CD4-positive, CD25-positive, alpha-beta regulatory T cell (primary cell): ENCODE results near the gene HSPA12B. TPM values are rescaled to one million over a fixed set of nuclear protein-coding genes. Genes with fewer than 3 reads are reported as not detected.

Source experiments
- ATAC-seq, 2 donors: fragments of 150-1000 bp; cut with Tn5 transposase; one replicate each; pipeline ENCODE4 v1.10.0; 2021; ENCODE audit warnings: low read depth in 2 of 2, moderate number of reproducible peaks in 2 of 2, moderate library complexity in 1 of 2
- DNase-seq, 3 donors: peaks; one replicate each; pipeline versions ENCODE4 v3.0.0 to v3.0.0-alpha.2; 2012 to 2022; ENCODE audit warnings: mixed read lengths in 1 of 3
- H3K27ac ChIP-seq: one replicate; pipeline ENCODE4 v1.7.0; 2013; ENCODE audit warnings: mild to moderate bottlenecking, low read length; ENCODE audit not compliant: insufficient read depth, poor library complexity, severe bottlenecking
- H3K27me3 ChIP-seq: one replicate; pipeline ENCODE4 v1.7.0; 2013; ENCODE audit warnings: low read length; ENCODE audit not compliant: control insufficient read depth, insufficient read depth
- H3K36me3 ChIP-seq: one replicate; pipeline ENCODE4 v1.7.0; 2013; ENCODE audit warnings: mild to moderate bottlenecking, low read length, moderate library complexity; ENCODE audit not compliant: control insufficient read depth, insufficient read depth
- H3K4me1 ChIP-seq: 2 replicates; pipeline ENCODE4 v1.7.0; 2013; ENCODE audit warnings: mild to moderate bottlenecking, low read length; ENCODE audit not compliant: insufficient read depth, control insufficient read depth, poor library complexity, severe bottlenecking
- H3K4me3 ChIP-seq: one replicate; pipeline ENCODE4 v1.7.0; 2013; ENCODE audit warnings: low read depth, mild to moderate bottlenecking, low read length, moderate library complexity
- H3K9me3 ChIP-seq, 2 experiments: 1 replicate in 1 of 2; 2 replicates in 1 of 2; pipeline ENCODE4 v1.7.0; 2013; ENCODE audit warnings: low read length in 2 of 2, mild to moderate bottlenecking in 1 of 2, moderate library complexity in 1 of 2; ENCODE audit not compliant: control insufficient read depth in 2 of 2
- H3K27ac Mint-ChIP-seq, 3 donors: one replicate each; pipeline ENCODE4 v1.8.0; 2020 to 2022; ENCODE audit warnings: mild to moderate bottlenecking in 3 of 3, mixed read lengths in 3 of 3, moderate library complexity in 2 of 3
- H3K27me3 Mint-ChIP-seq: one replicate; pipeline ENCODE4 v1.8.0; 2022; ENCODE audit warnings: mild to moderate bottlenecking, mixed read lengths
- H3K36me3 Mint-ChIP-seq: one replicate; pipeline ENCODE4 v1.8.0; 2020; ENCODE audit warnings: mixed read lengths
- H3K4me1 Mint-ChIP-seq, 4 donors: one replicate each; pipeline ENCODE4 v1.8.0; 2020 to 2022; ENCODE audit warnings: mixed read lengths in 4 of 4, mild to moderate bottlenecking in 1 of 4
- H3K4me3 Mint-ChIP-seq, 4 donors: one replicate each; pipeline ENCODE4 v1.8.0; 2020 to 2022; ENCODE audit warnings: mild to moderate bottlenecking in 4 of 4, mixed read lengths in 4 of 4, moderate library complexity in 3 of 4
- H3K9me3 Mint-ChIP-seq, 7 donors: one replicate each; pipeline ENCODE4 v1.8.0; 2020 to 2022; ENCODE audit warnings: mixed read lengths in 7 of 7, mild to moderate bottlenecking in 3 of 7, moderate library complexity in 2 of 7
- polyA plus RNA-seq, 4 donors: library from polyadenylated mRNA; unstranded; fragments of 300-500 nt; fragmentation: Illumina TruSeq; gene quantifications; one replicate each; pipeline ENCODE4 v1.2.3, GENCODE V29; 2021
- total RNA-seq: library from RNA; stranded (reverse); gene quantifications from one replicate; pipeline ENCODE4 v1.2.3, GENCODE V29; 2022

HSPA12B gene
- total and polyA plus RNA-seq, 5 donors from 2014 or later, result 0.09 TPM; not detected in 4

- Mint-ChIP-seq H3K27me3 (peaks cover 4% of the 10 kb centered on the region), H3K9me3 (no peaks in the 10 kb centered on the region), H3K4me3 (no peak overlapping the region), H3K4me1 (no peaks in the 10 kb centered on the region), H3K27ac (no peak overlapping the region), H3K36me3 (no peaks in the 10 kb centered on the region)
- ATAC-seq, result no peak
- Histone ChIP-seq H3K9me3 (peaks cover 0 to 3% of the 10 kb centered on the region in 2 experiments), H3K27ac (no peak overlapping the region), H3K4me1 (no peaks in the 10 kb centered on the region), H3K36me3 (no peaks in the 10 kb centered on the region), H3K4me3 (no peak overlapping the region), H3K27me3 (no peaks in the 10 kb centered on the region)
- DNase-seq, result no peak
Observed at GRCh38 chr20:3697588-3698305, 34.7 kb upstream of the HSPA12B start.

- Mint-ChIP-seq H3K27ac (no peak overlapping the region), H3K4me1 (no peaks in the 10 kb centered on the region)
Observed at GRCh38 chr20:3698591-3699001, 33.9 kb upstream of the HSPA12B start.

GRCh38 chr20:3699037-3699436, 33.4 kb upstream of the HSPA12B start:
- Mint-ChIP-seq H3K27me3 (peaks cover 4% of the 10 kb centered on the region), H3K27ac (no peak overlapping the region), H3K9me3 (no peaks in the 10 kb centered on the region), H3K4me3 (no peak overlapping the region), H3K36me3 (no peaks in the 10 kb centered on the region), H3K4me1 (no peaks in the 10 kb centered on the region)
- Histone ChIP-seq H3K4me1 (no peaks in the 10 kb centered on the region), H3K36me3 (no peaks in the 10 kb centered on the region), H3K9me3 (peaks cover 0 to 3% of the 10 kb centered on the region in 2 experiments), H3K27me3 (no peaks in the 10 kb centered on the region), H3K4me3 (no peak overlapping the region), H3K27ac (no peak overlapping the region)
- DNase-seq, result no peak
- ATAC-seq, result no peak

More at GRCh38 chr20:3698591-3699001, 33.9 kb upstream of the HSPA12B start:
- Histone ChIP-seq H3K4me3 (no peak overlapping the region), H3K36me3 (no peaks in the 10 kb centered on the region), H3K9me3 (peaks cover 0 to 3% of the 10 kb centered on the region in 2 experiments), H3K27me3 (no peaks in the 10 kb centered on the region), H3K27ac (no peak overlapping the region), H3K4me1 (no peaks in the 10 kb centered on the region)
- Mint-ChIP-seq H3K9me3 (no peaks in the 10 kb centered on the region), H3K27me3 (peaks cover 4% of the 10 kb centered on the region), H3K36me3 (no peaks in the 10 kb centered on the region), H3K4me3 (no peak overlapping the region)
- DNase-seq, result no peak
- ATAC-seq, result no peak

DNA sequence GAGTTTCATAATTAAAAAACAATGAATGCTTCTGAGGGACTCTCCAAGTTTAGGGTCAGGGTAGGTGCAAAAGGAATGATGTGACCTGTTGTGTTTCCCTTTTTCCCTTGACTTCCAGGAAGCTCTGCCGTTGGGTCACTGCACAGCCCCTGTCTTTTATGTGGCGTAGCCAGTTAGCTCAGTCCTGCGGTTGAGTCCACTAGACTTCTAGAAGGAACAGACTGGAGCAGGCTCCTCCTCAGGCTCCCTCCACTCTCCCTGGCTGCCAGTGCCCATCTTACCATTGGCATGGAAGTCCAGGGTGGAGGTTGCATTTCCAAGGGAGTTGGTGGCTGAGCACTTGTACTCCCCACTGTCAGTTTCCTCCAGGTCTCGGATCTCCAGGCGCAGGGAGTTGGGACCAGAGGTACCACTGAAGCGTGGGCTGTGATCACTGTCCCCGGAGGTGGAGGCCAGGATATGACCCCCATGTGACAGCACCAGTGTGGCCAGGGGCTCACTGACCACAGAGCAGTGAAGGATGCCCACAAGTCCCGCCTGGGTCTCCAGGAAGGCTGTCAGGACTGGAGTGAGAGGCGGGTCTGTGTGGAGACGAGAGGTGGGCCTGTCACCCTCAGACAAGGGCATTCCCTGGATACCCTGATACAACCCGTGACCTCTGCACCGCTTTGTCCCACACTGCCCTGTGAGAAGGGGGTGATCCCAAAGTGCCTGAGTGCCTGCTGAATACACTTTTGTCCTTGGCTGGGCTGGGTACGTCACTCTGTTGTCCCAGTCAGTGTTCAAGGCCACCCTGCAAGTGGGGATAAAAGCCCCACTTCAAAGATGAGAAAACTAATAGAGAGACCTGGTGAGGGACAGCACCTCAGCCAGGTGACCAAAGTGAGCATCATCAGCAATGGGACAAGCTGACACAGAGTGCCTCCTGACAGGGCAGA, 31.2 kb upstream of the HSPA12B start:
- H3K36me3 ChIP-seq, result no peaks in the 10 kb centered on the region
- DNase-seq (no peak), ATAC-seq (no peak)
- Mint-ChIP-seq H3K4me3 (no peak overlapping the region), H3K27ac (no peak overlapping the region), H3K27me3 (peaks cover 15% of the 10 kb centered on the region), H3K4me1 (no peaks in the 10 kb centered on the region), H3K9me3 (no peaks in the 10 kb centered on the region), H3K36me3 (no peaks in the 10 kb centered on the region)
- no peaks in the 10 kb centered on the region for H3K27me3 ChIP-seq
- no peaks in the 10 kb centered on the region for H3K4me1 ChIP-seq
- H3K4me3 ChIP-seq, result no peak overlapping the region
- H3K9me3 ChIP-seq, result peaks cover 0 to 1% of the 10 kb centered on the region in 2 experiments
- H3K27ac ChIP-seq, result no peak overlapping the region

DNA sequence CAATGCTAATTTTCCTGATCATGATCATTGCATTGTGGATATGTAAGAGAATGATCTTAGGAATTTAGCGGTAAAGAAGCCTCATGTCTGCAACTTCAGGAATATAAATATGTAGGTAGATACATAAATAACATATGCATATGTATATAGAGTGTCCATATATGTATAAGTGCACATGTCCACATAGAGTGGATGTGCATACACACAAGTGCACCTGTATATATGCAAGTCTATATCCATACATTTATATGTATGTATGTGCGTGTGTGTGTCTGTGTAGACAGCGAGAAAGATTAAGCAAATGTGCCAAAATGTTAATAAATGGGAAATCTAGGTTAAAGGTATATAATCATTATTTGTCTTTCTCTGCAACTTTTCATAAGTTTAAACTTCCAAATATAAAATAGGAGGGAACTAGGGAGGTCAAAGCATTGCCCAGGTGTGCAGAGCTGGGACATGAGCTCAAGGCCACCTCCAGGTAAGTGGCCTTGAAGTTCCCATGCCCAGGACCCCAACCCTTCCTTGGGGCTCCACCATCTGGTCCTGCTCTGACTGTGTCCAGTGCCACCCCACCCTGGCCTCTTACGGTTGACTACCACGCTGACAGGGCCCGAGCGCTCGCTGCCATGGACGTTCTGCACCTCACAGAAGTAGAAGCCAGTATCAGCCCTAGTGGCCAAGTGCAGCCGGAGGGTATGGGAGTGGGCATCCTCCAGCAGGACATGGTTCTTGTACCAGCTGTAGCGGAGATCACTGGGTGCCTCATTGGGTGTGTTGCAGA, 29.7 kb upstream of the HSPA12B start:
- Mint-ChIP-seq H3K27me3 (peaks cover 15% of the 10 kb centered on the region), H3K9me3 (no peaks in the 10 kb centered on the region), H3K4me3 (no peak overlapping the region), H3K27ac (no peak overlapping the region), H3K4me1 (no peaks in the 10 kb centered on the region), H3K36me3 (no peaks in the 10 kb centered on the region)
- H3K4me1 ChIP-seq, result no peaks in the 10 kb centered on the region
- ATAC-seq (no peak), DNase-seq (no peak)
- no peaks in the 10 kb centered on the region for H3K36me3 ChIP-seq
- no peaks in the 10 kb centered on the region for H3K9me3 ChIP-seq
- no peak overlapping the region for H3K27ac ChIP-seq
- H3K4me3 ChIP-seq, result no peak overlapping the region
- H3K27me3 ChIP-seq, result no peaks in the 10 kb centered on the region

DNA sequence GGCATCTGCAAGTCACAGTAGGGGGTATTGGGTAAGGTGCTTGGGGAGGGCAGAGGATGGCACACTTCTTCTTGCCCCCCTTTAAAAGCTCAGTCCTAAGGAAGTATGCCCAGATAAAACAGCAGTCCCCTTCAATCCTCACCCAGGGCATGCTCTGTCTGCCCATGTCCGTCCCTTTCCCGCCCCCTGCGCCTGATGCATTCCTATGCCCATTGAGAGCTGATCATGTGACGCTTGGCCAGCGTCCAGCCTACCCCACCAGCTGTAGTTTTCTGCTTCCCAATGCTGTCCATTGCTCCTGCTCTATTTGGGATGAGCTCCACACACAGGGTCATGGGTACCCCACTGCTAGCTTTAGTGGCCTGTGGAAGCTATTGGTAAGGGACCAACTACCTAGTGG, 28.4 kb upstream of the HSPA12B start:
- Mint-ChIP-seq H3K4me3 (no peak overlapping the region), H3K36me3 (no peaks in the 10 kb centered on the region), H3K9me3 (no peaks in the 10 kb centered on the region), H3K27ac (no peak overlapping the region), H3K27me3 (peaks cover 11% of the 10 kb centered on the region), H3K4me1 (no peaks in the 10 kb centered on the region)
- H3K27ac ChIP-seq, result no peak overlapping the region
- H3K36me3 ChIP-seq, result no peaks in the 10 kb centered on the region
- no peak overlapping the region for H3K4me3 ChIP-seq
- H3K4me1 ChIP-seq, result no peaks in the 10 kb centered on the region
- no peaks in the 10 kb centered on the region for H3K27me3 ChIP-seq
- DNase-seq (no peak), ATAC-seq (no peak)
- no peaks in the 10 kb centered on the region for H3K9me3 ChIP-seq

GRCh38 chr20:3705491-3705969, 27.0 kb upstream of the HSPA12B start:
- no peak overlapping the region for H3K4me3 Mint-ChIP-seq
- Histone ChIP-seq H3K27me3 (no peaks in the 10 kb centered on the region), H3K36me3 (no peaks in the 10 kb centered on the region), H3K4me3 (no peak overlapping the region), H3K4me1 (no peaks in the 10 kb centered on the region), H3K27ac (no peak overlapping the region), H3K9me3 (no peaks in the 10 kb centered on the region)
- H3K36me3 Mint-ChIP-seq, result no peaks in the 10 kb centered on the region
- no peaks in the 10 kb centered on the region for H3K9me3 Mint-ChIP-seq
- ATAC-seq, result no peak
- no peak for DNase-seq
- H3K27me3 Mint-ChIP-seq, result peaks cover 11% of the 10 kb centered on the region
- no peaks in the 10 kb centered on the region for H3K4me1 Mint-ChIP-seq
- H3K27ac Mint-ChIP-seq, result no peak overlapping the region
